Activated naive CD4-positive, alpha-beta T cell treated with anti-CD3 and anti-CD28 coated beads, Interleukin-2, amount 50 U/mL, for 72 hours (primary cell): Measurements from ENCODE around the gene SLC39A1. TPM values are rescaled to one million over a fixed set of nuclear protein-coding genes. Genes with fewer than 3 reads are reported as not detected.
A peak's percentile ranks its signal among the peaks of the same experiment; 100 is the strongest.

Experiments used
- ATAC-seq, 2 donors: fragments of 150-1000 bp; cut with Tn5 transposase; 2 replicates each; pipeline ENCODE4 v1.10.0; 2021; ENCODE audit warnings: mild to moderate bottlenecking in 2 of 2, moderate library complexity in 2 of 2
- DNase-seq, 2 donors: peaks; one replicate each; pipeline ENCODE4 v3.0.0; 2021 to 2022; ENCODE audit warnings: low spot score in 2 of 2
- H3K27ac Mint-ChIP-seq, 2 donors: one replicate each; pipeline ENCODE4 v1.8.0; 2022; ENCODE audit warnings: mild to moderate bottlenecking in 2 of 2, mixed read lengths in 2 of 2
- H3K36me3 Mint-ChIP-seq, 2 donors: one replicate each; pipeline ENCODE4 v1.8.0; 2022; ENCODE audit warnings: mixed read lengths in 2 of 2
- H3K9me3 Mint-ChIP-seq, 2 donors: one replicate each; pipeline ENCODE4 v1.8.0; 2022; ENCODE audit warnings: mixed read lengths in 2 of 2
- total RNA-seq, 2 donors: library from RNA; stranded (reverse); gene quantifications; one replicate each; pipeline ENCODE4 v1.2.3, GENCODE V29; 2022

Gene SLC39A1
- total RNA-seq, 2 donors from 2014 or later = 54.9 to 96.6 TPM

DNA sequence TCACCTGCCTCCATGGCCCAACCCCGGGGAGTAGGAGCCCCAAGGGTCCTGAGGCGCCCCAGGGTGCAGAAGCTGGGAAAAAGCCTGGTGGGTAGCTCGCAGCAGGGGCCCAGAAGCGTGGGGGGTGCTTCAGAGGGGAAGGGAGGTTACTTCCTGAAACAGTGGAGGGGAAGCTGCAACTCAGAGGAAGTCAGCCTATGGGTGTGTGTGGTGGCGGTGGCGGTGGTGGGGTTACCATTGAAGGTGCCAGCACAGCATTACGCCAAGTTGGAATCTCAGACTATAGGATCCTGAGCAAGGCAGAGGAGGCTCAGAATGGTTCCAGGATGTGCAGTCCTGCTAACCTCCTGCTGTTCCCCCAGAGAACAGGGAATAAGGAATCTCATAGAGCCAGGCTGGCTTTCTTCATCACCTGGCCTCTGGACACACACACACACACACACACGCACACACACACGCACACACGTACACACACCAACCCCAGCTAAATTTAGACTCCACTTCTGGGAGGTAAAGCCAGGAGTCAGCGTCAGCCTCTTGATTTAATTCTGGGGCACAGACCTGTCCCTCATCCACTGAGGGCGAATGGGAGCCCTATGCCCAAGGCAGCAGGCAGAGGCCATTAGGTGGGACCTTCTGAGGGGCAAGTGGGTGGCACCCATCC lies 18.1 kb downstream of the SLC39A1 start:
- peak overlapping the region; percentile 93 to 96 for H3K27ac Mint-ChIP-seq
- ATAC-seq (peak; percentile 61 to 71), DNase-seq (peak; percentile 62 to 78)
- H3K36me3 Mint-ChIP-seq = peaks cover 14 to 19% of the 10 kb centered on the region in 2 donors
- H3K9me3 Mint-ChIP-seq = no peaks in the 10 kb centered on the region

- H3K36me3 Mint-ChIP-seq = peaks cover 14 to 22% of the 10 kb centered on the region in 2 donors
These were observed 18.6 kb downstream of the SLC39A1 start for GRCh38 chr1:153944827-153945117.

GRCh38 chr1:153944005-153944826 lies 19.1 kb downstream of the SLC39A1 start:
- peaks cover 14 to 22% of the 10 kb centered on the region in 2 donors for H3K36me3 Mint-ChIP-seq
- DNase-seq (no peak), ATAC-seq (no peak)
- peak overlapping the region; percentile 93 to 96 for H3K27ac Mint-ChIP-seq
- no peaks in the 10 kb centered on the region for H3K9me3 Mint-ChIP-seq

More at GRCh38 chr1:153944827-153945117, 18.6 kb downstream of the SLC39A1 start:
- Mint-ChIP-seq H3K9me3 (no peaks in the 10 kb centered on the region), H3K27ac (peak overlapping the region; percentile 93 to 96)
- ATAC-seq (no peak), DNase-seq (no peak)

- no peaks in the 10 kb centered on the region for H3K9me3 Mint-ChIP-seq
- ATAC-seq = no peak
- no peak for DNase-seq
- H3K36me3 Mint-ChIP-seq = peaks cover 14 to 22% of the 10 kb centered on the region in 2 donors
- peak overlapping the region; percentile 62 to 85 for H3K27ac Mint-ChIP-seq
These were observed 20.4 kb downstream of the SLC39A1 start for GRCh38 chr1:153942766-153943549.

DNA sequence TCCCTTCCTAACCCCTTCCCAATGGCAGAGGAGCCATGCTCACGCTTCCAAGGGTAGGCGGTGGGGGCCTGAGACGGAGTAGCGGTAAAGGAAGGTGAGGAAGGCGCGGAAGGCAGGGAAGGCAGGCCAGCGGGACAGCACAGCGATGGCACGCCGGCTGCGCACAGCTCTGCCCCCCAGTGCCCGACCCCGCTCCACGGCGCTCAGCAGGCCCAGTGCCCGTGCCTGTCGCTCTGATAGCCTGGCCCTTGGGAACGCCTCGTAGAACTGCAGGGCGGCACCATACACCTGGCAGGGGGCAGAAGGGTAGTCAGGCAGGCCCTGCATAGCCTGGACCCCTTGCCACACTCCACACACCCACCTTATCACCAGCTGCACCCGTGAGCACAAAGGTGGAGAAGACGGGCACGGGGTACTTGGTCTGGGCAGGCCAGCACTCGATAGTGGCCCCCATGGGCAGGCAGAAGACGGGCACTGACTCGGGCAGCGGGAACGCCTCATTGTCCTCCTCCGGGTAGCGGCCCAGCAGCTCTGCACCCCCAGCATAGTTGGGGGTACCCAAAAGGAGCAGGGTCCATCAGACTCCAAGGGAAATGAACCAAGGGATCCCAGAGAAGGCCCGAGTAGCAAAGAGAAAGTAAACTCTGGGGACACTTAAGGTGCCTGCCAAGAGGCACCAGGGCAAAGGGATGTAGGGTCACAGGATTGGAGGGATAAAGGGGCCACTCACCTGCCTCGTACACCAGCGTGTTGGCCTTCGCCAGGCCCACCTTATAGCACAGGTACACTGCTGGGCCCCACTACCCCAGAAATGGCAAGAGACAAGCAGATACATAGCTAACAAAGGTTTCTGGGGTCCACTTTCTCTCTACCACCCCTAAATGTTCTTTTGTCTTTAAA lies 21.3 kb downstream of the SLC39A1 start:
- peak overlapping the region in 1 of 2 donors; percentile 85 for H3K27ac Mint-ChIP-seq
- no peak for DNase-seq
- no peak for ATAC-seq
- H3K9me3 Mint-ChIP-seq = no peaks in the 10 kb centered on the region
- H3K36me3 Mint-ChIP-seq = peaks cover 14 to 22% of the 10 kb centered on the region in 2 donors

GRCh38 chr1:153940756-153941155 lies 22.6 kb downstream of the SLC39A1 start:
- Mint-ChIP-seq H3K9me3 (no peaks in the 10 kb centered on the region), H3K36me3 (peaks cover 14 to 22% of the 10 kb centered on the region in 2 donors), H3K27ac (peak overlapping the region in 1 of 2 donors; percentile 4)
- ATAC-seq (no peak), DNase-seq (no peak)

GRCh38 chr1:153939476-153939875 lies 23.9 kb downstream of the SLC39A1 start:
- DNase-seq = no peak
- Mint-ChIP-seq H3K27ac (peak overlapping the region; percentile 4 to 6), H3K9me3 (no peaks in the 10 kb centered on the region), H3K36me3 (peaks cover 1 to 10% of the 10 kb centered on the region in 2 donors)
- no peak for ATAC-seq

DNA sequence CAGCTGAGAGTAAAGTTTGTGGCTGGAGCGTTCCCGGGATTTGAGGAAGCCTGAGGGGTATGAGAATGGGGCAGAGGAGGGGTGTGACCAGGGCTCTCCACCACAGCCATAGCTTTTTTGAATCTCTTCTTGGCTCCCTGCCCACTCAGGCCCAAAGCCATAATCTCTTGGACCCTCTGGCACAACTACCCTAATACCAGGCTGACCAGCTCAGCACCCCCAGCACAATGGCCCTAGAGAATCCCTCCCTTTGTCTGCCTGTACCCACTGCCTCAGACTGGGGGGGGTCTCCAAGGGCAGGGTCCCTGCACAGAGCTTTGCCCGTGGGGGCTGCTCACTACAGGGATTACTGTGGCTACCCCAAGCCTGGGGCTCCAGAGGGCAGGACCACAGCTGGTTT lies 24.3 kb downstream of the SLC39A1 start:
- Mint-ChIP-seq H3K9me3 (no peaks in the 10 kb centered on the region), H3K36me3 (peaks cover 0 to 7% of the 10 kb centered on the region in 2 donors), H3K27ac (peak overlapping the region in 1 of 2 donors; percentile 68)
- no peak for DNase-seq
- ATAC-seq = no peak

- Mint-ChIP-seq H3K9me3 (no peaks in the 10 kb centered on the region), H3K36me3 (peaks cover 0 to 7% of the 10 kb centered on the region in 2 donors), H3K27ac (peak overlapping the region in 1 of 2 donors; percentile 90)
- ATAC-seq (no peak), DNase-seq (no peak)
These were observed 26.0 kb downstream of the SLC39A1 start for GRCh38 chr1:153937331-153937730.

DNA sequence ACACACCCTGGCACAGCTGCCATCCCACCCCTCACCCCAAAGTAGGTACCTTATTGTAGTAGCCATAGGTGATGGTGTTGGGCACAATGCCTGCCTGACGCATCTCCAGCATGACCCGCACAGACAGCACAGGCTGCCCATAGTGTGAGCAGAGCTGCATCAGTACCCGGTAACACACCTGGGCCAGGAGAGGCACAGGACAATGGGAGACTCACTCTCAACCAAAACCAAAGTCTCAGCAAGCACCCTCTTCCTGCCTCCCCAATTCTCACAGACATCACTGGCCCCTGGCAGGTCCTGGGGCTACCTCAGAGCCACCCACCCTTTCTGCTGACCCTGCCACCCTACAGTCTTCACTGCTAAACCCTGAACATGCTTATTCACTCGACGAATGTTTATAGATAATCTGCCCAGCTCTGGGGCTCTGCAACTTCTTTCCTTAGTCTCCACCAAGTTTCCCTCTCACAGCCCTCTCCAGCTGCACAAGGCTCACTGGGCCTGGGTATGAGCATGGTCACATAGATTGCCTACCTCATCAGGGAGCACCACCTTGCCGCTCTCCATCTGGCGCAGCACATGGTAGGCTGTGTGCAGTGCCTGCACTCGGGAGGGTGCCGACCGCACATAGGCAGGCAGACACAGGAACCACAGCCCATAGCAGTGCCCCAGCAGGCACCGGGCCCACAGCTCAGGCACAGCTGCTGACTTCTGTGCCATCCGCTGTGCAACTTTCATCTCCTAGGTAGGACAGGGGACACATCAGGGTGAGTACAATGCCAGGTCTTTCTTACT lies 27.1 kb downstream of the SLC39A1 start:
- DNase-seq (no peak), ATAC-seq (no peak)
- Mint-ChIP-seq H3K27ac (peak overlapping the region in 1 of 2 donors; percentile 72), H3K36me3 (peaks cover 0 to 7% of the 10 kb centered on the region in 2 donors), H3K9me3 (no peaks in the 10 kb centered on the region)

GRCh38 chr1:153934746-153935145 lies 28.6 kb downstream of the SLC39A1 start:
- Mint-ChIP-seq H3K27ac (peak overlapping the region in 1 of 2 donors; percentile 67), H3K9me3 (no peaks in the 10 kb centered on the region), H3K36me3 (no peaks in the 10 kb centered on the region)
- ATAC-seq = no peak
- peak in 1 of 2 donors; percentile 37 for DNase-seq

DNA sequence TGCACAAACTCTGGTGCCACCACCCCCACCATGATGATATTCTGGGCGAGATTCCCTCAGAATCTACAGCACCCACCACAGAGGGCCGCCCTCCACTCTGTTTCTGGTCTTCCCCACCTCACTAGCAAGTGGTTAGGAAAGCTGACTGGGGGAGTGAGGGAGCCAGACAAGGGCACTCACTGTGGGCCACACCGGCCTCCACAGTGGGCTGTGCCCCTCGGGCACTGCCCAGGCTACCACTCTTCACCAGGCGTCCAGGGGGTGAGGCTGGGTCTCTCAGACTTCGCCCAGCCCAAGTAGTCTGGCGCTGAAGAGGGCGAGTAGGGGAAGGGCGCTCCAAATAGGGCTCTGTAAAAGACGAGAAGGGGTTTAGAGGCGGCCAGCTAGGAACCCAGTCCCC lies 29.4 kb downstream of the SLC39A1 start:
- Mint-ChIP-seq H3K9me3 (no peaks in the 10 kb centered on the region), H3K27ac (no peak overlapping the region), H3K36me3 (no peaks in the 10 kb centered on the region)
- no peak for ATAC-seq
- DNase-seq = peak in 1 of 2 donors; percentile 23

DNA sequence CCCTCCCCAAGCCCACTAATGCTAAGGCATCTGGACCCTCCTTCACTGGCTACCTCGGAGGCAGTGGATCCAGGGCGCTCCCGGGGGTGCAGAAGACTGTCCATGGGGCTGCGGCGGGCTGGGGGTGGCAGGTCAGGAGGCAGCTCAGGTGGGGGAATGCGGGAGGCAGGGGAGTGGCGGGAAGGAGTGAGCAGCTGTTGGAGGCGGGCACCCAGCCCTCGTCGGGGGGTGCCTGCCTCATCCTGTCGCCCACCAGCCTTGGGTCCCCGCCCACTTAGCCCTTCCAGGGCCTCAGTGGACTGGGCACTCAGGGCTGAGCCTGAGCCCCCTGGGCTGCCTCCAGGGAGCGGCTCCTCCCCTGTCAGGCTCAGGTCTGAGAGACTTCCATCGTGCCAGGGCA lies 29.9 kb downstream of the SLC39A1 start:
- ATAC-seq (no peak), DNase-seq (no peak)
- H3K27ac Mint-ChIP-seq = no peak overlapping the region
- no peaks in the 10 kb centered on the region for H3K9me3 Mint-ChIP-seq
- no peaks in the 10 kb centered on the region for H3K36me3 Mint-ChIP-seq

DNA sequence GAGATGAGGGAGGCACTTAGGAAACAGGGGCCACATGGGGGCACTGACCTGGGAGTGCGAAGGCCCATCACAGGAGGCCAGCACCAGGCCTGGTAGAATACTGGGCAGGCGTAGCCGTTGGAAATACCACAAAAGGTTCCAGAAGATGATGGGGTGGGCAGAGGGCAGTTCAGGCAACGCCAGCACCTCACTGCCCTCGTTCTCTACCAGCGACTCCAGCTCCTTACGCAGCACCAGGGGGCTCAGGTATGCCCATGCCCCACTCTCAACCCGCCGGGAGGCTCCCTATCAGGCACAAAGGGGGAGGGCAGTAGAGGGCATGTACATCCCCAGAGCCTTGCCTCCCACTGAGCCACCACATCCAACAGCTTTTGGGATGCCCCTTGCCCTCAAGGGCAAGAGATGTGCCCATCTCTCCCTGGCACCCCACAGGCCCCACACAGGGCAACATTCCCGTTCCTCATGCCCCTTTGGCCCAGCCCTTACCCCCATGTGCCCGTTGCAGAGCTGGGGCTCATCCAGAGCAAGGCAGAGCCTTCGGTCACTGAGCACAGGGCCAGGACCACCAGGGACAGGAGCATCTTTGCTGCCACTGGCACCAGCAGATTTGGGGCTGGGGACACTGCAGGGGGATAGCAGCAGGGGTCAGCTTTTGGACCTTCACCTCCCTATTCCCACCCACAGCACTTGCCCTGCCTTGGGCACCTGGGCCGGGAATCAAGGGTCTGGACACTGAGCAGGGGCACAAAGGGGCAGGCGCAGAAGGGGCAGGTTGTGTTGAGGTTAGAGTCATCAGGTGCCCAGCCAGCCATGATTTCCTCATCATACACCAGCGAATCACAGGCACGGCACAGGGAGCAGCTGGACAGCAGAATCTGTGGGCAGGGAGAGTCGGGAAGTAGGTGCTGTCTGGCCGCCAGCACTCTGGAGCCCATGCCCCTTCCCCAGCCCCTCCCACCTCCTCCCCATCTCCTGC lies 30.9 kb downstream of the SLC39A1 start:
- Mint-ChIP-seq H3K9me3 (no peaks in the 10 kb centered on the region), H3K36me3 (no peaks in the 10 kb centered on the region), H3K27ac (no peak overlapping the region)
- ATAC-seq (no peak), DNase-seq (no peak)
